ENCODE data around the gene SRSF9. TPM values are rescaled to one million over a fixed set of nuclear protein-coding genes. Genes with fewer than 3 reads are reported as not detected.

SRSF9 gene
- total and polyA plus RNA-seq, 2 of the 13 experiments (the other 11 are each of a cell fraction or from before 2014, with no cell fraction given) = 125 to 144 TPM

DNA sequence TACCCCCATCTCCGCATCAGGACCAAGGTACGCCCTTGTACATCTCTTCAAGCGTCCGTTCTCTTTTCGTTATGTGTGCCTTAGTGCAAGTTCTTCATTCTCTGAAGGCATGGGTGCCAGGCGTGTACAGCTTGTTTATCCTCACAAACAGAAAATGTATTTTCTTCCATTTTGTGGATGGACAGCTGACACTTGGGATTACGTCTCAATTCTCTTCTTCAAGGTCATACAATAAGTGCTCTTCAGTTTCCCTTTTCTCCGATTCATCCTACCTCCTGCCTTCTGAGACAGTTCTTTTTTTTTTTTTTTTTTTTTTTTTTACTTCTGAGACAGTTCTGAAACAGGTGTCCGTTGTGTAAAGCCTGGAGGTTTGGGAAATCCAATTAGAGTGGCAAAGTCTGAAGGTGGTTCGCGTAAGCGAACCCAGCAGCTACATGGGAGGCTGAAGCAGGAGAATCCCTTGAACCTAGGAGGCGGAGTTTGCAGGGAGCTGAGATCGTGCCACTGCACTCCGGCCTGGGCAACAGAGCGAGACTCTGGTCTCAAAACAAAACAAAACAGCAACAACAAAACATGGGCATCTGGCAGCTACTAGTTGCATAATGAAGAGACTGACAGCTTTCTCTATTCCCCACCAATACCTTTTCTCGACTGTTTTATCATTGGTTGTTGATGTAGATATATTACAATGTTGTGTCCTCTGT is 30.9 kb downstream of the SRSF9 start (continued):
- TF ChIP-seq, protein P1, sequence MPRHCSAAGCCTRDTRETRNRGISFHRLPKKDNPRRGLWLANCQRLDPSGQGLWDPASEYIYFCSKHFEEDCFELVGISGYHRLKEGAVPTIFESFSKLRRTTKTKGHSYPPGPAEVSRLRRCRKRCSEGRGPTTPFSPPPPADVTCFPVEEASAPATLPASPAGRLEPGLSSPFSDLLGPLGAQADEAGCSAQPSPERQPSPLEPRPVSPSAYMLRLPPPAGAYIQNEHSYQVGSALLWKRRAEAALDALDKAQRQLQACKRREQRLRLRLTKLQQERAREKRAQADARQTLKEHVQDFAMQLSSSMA (CRISPR knock-in tag; IDR thresholded peaks at IDR 0.05) = no peak
- TF ChIP-seq NONO (IDR thresholded peaks at IDR 0.05) (no peak), NONO (CRISPR knock-in tag; conservative IDR thresholded peaks at IDR 0.05) (no peak), MYC (CRISPR knock-in tag; IDR thresholded peaks at IDR 0.05; ENCODE audit: borderline replicate concordance) (no peak), KDM6A (CRISPR knock-in tag; IDR thresholded peaks at IDR 0.05; ENCODE audit: low read depth) (no peak), GATAD1 (CRISPR knock-in tag; IDR thresholded peaks at IDR 0.05) (no peak), HNF4G (IDR thresholded peaks at IDR 0.05; ENCODE audit: borderline replicate concordance, low read depth, low read length) (no peak), HNF4G (CRISPR knock-in tag; IDR thresholded peaks at IDR 0.05; ENCODE audit: borderline replicate concordance, low read depth) (no peak), ZNF546 (CRISPR knock-in tag; conservative IDR thresholded peaks at IDR 0.05) (0 out of 2 replicates have a peak, but pooled peaks have one; percentile 12), GZF1 (CRISPR knock-in tag; IDR thresholded peaks at IDR 0.05) (0 out of 2 replicates have a peak, but pooled peaks have one; percentile 20), ZNF646 (CRISPR knock-in tag; IDR thresholded peaks at IDR 0.05) (no peak), HOMEZ (CRISPR knock-in tag; IDR thresholded peaks at IDR 0.05; ENCODE audit: low read depth) (no peak), KAT8 (CRISPR knock-in tag; IDR thresholded peaks at IDR 0.05) (no peak), HMGXB4 (CRISPR knock-in tag; IDR thresholded peaks at IDR 0.05; ENCODE audit: borderline replicate concordance in 1 of 2, low read depth in 1 of 2) (no peak)
- TF ChIP-seq, protein P2, sequence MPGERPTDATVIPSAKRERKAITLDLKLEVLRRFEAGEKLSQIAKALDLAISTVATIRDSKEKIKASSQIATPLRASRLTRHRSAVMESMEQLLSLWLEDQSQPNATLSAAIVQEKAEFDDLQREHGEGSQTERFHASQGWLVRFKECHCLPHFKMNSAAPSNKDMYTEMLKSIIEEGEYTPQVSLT (CRISPR knock-in tag; IDR thresholded peaks at IDR 0.05; ENCODE audit: borderline replicate concordance, low read depth) = 0 out of 2 replicates have a peak, but pooled peaks have one; percentile 48
- TF ChIP-seq, protein P3, sequence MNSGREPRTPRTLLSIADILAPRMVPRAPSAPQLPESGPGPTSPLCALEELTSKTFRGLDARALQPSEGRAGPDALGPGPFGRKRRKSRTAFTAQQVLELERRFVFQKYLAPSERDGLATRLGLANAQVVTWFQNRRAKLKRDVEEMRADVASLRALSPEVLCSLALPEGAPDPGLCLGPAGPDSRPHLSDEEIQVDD (CRISPR knock-in tag; IDR thresholded peaks at IDR 0.05; ENCODE audit: borderline replicate concordance) = no peak

Data from HepG2 (cell line).